MCF 10A (cell line): ENCODE results near the gene AMPD2. TPM values are rescaled to one million over a fixed set of nuclear protein-coding genes. Genes with fewer than 3 reads are reported as not detected.
A peak's percentile ranks its signal among the peaks of the same experiment; 100 is the strongest.

Source experiments
- BruUV-seq: library from RNA; stranded (reverse); fragments of 400-500 nt; replicated peaks from 2 replicates; lab custom pipeline; 2021; lab: Mats Ljungman, UMichigan
- CTCF ChIA-PET: fragments of 300-600 bp; sonication (Branson Sonifier 250); formaldehyde crosslinking; extraction: SDS; loops from one replicate; lab custom pipeline; 2021; ENCODE audit warnings: antibody characterized with exemption, inconsistent platforms; lab: Yijun Ruan, JAX
- POLR2A ChIA-PET: fragments of 300-600, 350-650 bp; sonication (Branson Sonifier 250); formaldehyde crosslinking; extraction: SDS; loops from one replicate; lab custom pipeline; 2020; ENCODE audit warnings: antibody characterized with exemption, inconsistent platforms; lab: Yijun Ruan, JAX
- DNase-seq: peaks from one replicate; pipeline ENCODE4 v3.0.0-alpha.2; 2018; ENCODE audit not compliant: unreplicated experiment
- H3K27ac Mint-ChIP-seq: one replicate; pipeline ENCODE4 v1.8.0; 2022; ENCODE audit warnings: mild to moderate bottlenecking, low read depth, mixed read lengths; ENCODE audit not compliant: unreplicated experiment
- H3K27me3 Mint-ChIP-seq: one replicate; pipeline ENCODE4 v1.8.0; 2022; ENCODE audit warnings: mixed read lengths; ENCODE audit not compliant: insufficient read depth, unreplicated experiment
- H3K36me3 Mint-ChIP-seq: one replicate; pipeline ENCODE4 v1.8.0; 2022; ENCODE audit warnings: mild to moderate bottlenecking, moderate library complexity, mixed read lengths; ENCODE audit not compliant: insufficient read depth, unreplicated experiment
- H3K4me1 Mint-ChIP-seq: one replicate; pipeline ENCODE4 v1.8.0; 2022; ENCODE audit warnings: mixed read lengths; ENCODE audit not compliant: insufficient read depth, unreplicated experiment
- H3K4me3 Mint-ChIP-seq: one replicate; pipeline ENCODE4 v1.8.0; 2022; ENCODE audit warnings: mild to moderate bottlenecking, moderate library complexity, mixed read lengths; ENCODE audit not compliant: unreplicated experiment
- H3K9me3 Mint-ChIP-seq: one replicate; pipeline ENCODE4 v1.8.0; 2022; ENCODE audit warnings: mixed read lengths; ENCODE audit not compliant: unreplicated experiment
- CTCF ChIP-seq: fragments of 200-600 bp; IDR thresholded peaks from one replicate; pipeline ENCODE4 v1.8.0; 2022; ENCODE audit warnings: antibody characterized with exemption, mild to moderate bottlenecking; ENCODE audit not compliant: unreplicated experiment
- intact Hi-C: fragments of 100-400 bp; cut with micrococcal nuclease; formaldehyde crosslinking; loops from 2 replicates; pipeline ENCODE4 v1.14.1; 2022
- total RNA-seq: library from RNA; stranded (reverse); gene quantifications from 2 replicates; pipeline ENCODE4 v1.2.3, GENCODE V29; 2022

The AMPD2 gene
- total RNA-seq, 1 experiment from 2014 or later = 49.5 TPM

GRCh38 chr1:109650609-109651008, 31.0 kb downstream of the AMPD2 start:
- Mint-ChIP-seq H3K27ac (no peak overlapping the region), H3K9me3 (no peaks in the 10 kb centered on the region), H3K36me3 (peaks cover 6% of the 10 kb centered on the region), H3K4me3 (no peak overlapping the region), H3K4me1 (no peaks in the 10 kb centered on the region), H3K27me3 (peaks cover 35% of the 10 kb centered on the region)
- POLR2A ChIA-PET = interaction anchor here (0.6 to 1.6 kb wide), 5 partner anchors 102 to 329 kb away, joined by 3 to 5 read pairs (median 4); partner anchors contain the start of gene GNAI3
- no TSS peak for BruUV-seq
- intact Hi-C loops = no loop called here
- no peak for TF ChIP-seq CTCF
- CTCF ChIA-PET = interaction anchor here (0.6 to 7.5 kb wide), 8 partner anchors 10 to 333 kb away, joined by 3 to 75 read pairs (median 8); partner anchors contain the start of genes AHCYL1 and GNAI3
- DNase-seq = peak; percentile 29

GRCh38 chr1:109652402-109652801, 32.8 kb downstream of the AMPD2 start:
- no peaks in the 10 kb centered on the region for H3K4me1 Mint-ChIP-seq
- intact Hi-C loops = no loop called here
- no peak for TF ChIP-seq CTCF
- no TSS peak for BruUV-seq
- no peak overlapping the region for H3K4me3 Mint-ChIP-seq
- CTCF ChIA-PET = interaction anchor here (0.6 to 7.5 kb wide), 9 partner anchors 9 to 331 kb away, joined by 3 to 75 read pairs (median 4); partner anchors contain the start of gene AHCYL1
- peaks cover 6% of the 10 kb centered on the region for H3K36me3 Mint-ChIP-seq
- POLR2A ChIA-PET = interaction anchor here (0.5 to 1.7 kb wide), 4 partner anchors 104 to 627 kb away, joined by 3 to 5 read pairs (median 3); partner anchors contain the start of gene GNAI3
- DNase-seq = no peak
- H3K27me3 Mint-ChIP-seq = peaks cover 35% of the 10 kb centered on the region
- H3K9me3 Mint-ChIP-seq = no peaks in the 10 kb centered on the region
- no peak overlapping the region for H3K27ac Mint-ChIP-seq

GRCh38 chr1:109653306-109653705, 33.7 kb downstream of the AMPD2 start:
- intact Hi-C loops = no loop called here
- DNase-seq = no peak
- POLR2A ChIA-PET = interaction anchor here (0.7 to 1.7 kb wide), 2 partner anchors 59 to 105 kb away, joined by 3 to 5 read pairs; partner anchors contain the start of genes GNAI3 and GSTM5
- H3K4me3 Mint-ChIP-seq = no peak overlapping the region
- peaks cover 35% of the 10 kb centered on the region for H3K27me3 Mint-ChIP-seq
- no peak overlapping the region for H3K27ac Mint-ChIP-seq
- TF ChIP-seq CTCF = no peak
- no peaks in the 10 kb centered on the region for H3K9me3 Mint-ChIP-seq
- H3K4me1 Mint-ChIP-seq = no peaks in the 10 kb centered on the region
- peaks cover 6% of the 10 kb centered on the region for H3K36me3 Mint-ChIP-seq
- no TSS peak for BruUV-seq
- CTCF ChIA-PET = interaction anchor here (0.7 to 7.5 kb wide), 5 partner anchors 13 to 1112 kb away, joined by 3 to 75 read pairs (median 17); partner anchors contain the start of gene AHCYL1

- BruUV-seq = no TSS peak
- Mint-ChIP-seq H3K4me1 (no peaks in the 10 kb centered on the region), H3K27ac (no peak overlapping the region), H3K36me3 (peaks cover 6% of the 10 kb centered on the region), H3K27me3 (peaks cover 35% of the 10 kb centered on the region), H3K4me3 (no peak overlapping the region), H3K9me3 (no peaks in the 10 kb centered on the region)
- no peak for DNase-seq
- no peak for TF ChIP-seq CTCF
- intact Hi-C loops = no loop called here
- ChIA-PET CTCF (interaction anchor here (1.2 to 7.5 kb wide), 4 partner anchors 11 to 161 kb away, joined by 3 to 75 read pairs (median 17); partner anchors contain the start of gene CYB561D1), POLR2A (interaction anchor here (0.6 kb wide), 1 partner anchor 1643 kb away, joined by 3 read pairs; no protein-coding TSS in a partner anchor)
Observed at GRCh38 chr1:109654519-109654918, 34.9 kb downstream of the AMPD2 start.
